HepG2 (cell line): Measurements from ENCODE around the gene P3H3. TPM values are rescaled to one million over a fixed set of nuclear protein-coding genes. Genes with fewer than 3 reads are reported as not detected.

Experiments
- ASH2L ChIP-seq: fragments of 300-600, 200-600 bp; sonication (generic); IDR thresholded peaks from 2 replicates; pipeline ENCODE4 v1.7.0; 2017; ENCODE audit warnings: low read depth, mild to moderate bottlenecking, moderate library complexity, mixed read lengths, low read length; ENCODE audit not compliant: insufficient read length
- CHD2 ChIP-seq: IDR thresholded peaks from 2 replicates; pipeline ENCODE4 v1.6.1; 2011; ENCODE audit warnings: low read depth, low read length, improper control_type of control experiment
- E2F1 ChIP-seq: sonication (generic); formaldehyde crosslinking; IDR thresholded peaks from 2 replicates; pipeline ENCODE4 v1.5.0; 2020; ENCODE audit warnings: missing genetic modification reagents
- FOSL2 ChIP-seq: sonication (generic); formaldehyde crosslinking; IDR thresholded peaks from 2 replicates; pipeline ENCODE4 v1.4.0; 2020; ENCODE audit warnings: missing genetic modification reagents
- GABPA ChIP-seq, 2 experiments: IDR thresholded peaks; 2 replicates each; pipeline ENCODE4 v1.6.1; 2011 to 2016; ENCODE audit warnings: low read depth in 2 of 2, low read length in 1 of 2, missing biosample characterization in 1 of 2, missing genetic modification characterization in 1 of 2
- HIVEP1 ChIP-seq: sonication (generic); formaldehyde crosslinking; IDR thresholded peaks from 2 replicates; pipeline ENCODE4 v1.4.0; 2020; ENCODE audit warnings: mild to moderate bottlenecking, missing genetic modification reagents
- HOXA5 ChIP-seq: sonication (generic); formaldehyde crosslinking; IDR thresholded peaks from 2 replicates; pipeline ENCODE4 v1.4.0; 2020; ENCODE audit warnings: missing genetic modification reagents
- IKZF1 ChIP-seq: fragments of 450-650 bp; IDR thresholded peaks from 2 replicates; pipeline ENCODE4 v1.7.1; 2016
- IRF9 ChIP-seq: sonication (generic); formaldehyde crosslinking; IDR thresholded peaks from 2 replicates; pipeline ENCODE4 v1.8.0; 2022; ENCODE audit warnings: missing genetic modification reagents, mild to moderate bottlenecking, borderline replicate concordance
- MAFG ChIP-seq: sonication (generic); formaldehyde crosslinking; IDR thresholded peaks from 2 replicates; pipeline ENCODE4 v1.5.1; 2020; ENCODE audit warnings: mild to moderate bottlenecking, missing genetic modification reagents
- MED13 ChIP-seq: sonication (generic); formaldehyde crosslinking; IDR thresholded peaks from 2 replicates; pipeline ENCODE4 v1.5.0; 2020; ENCODE audit warnings: missing genetic modification reagents
- MIXL1 ChIP-seq: IDR thresholded peaks from 2 replicates; pipeline ENCODE4 v1.6.1; 2016
- MTF2 ChIP-seq: sonication (generic); formaldehyde crosslinking; IDR thresholded peaks from 2 replicates; pipeline ENCODE4 v1.5.0; 2020; ENCODE audit warnings: missing genetic modification reagents, borderline replicate concordance
- PAF1 ChIP-seq: IDR thresholded peaks from 2 replicates; pipeline ENCODE4 v1.6.1; 2016; ENCODE audit warnings: missing genetic modification reagents, missing compliant biosample characterization
- POLR2AphosphoS5 ChIP-seq: IDR thresholded peaks from 2 replicates; pipeline ENCODE4 v1.6.1; 2012; ENCODE audit warnings: low read depth, low read length
- REXO4 ChIP-seq: sonication (generic); formaldehyde crosslinking; IDR thresholded peaks from 2 replicates; pipeline ENCODE4 v1.8.0; 2022; ENCODE audit warnings: missing genetic modification reagents, mild to moderate bottlenecking, borderline replicate concordance
- RXRB ChIP-seq: IDR thresholded peaks from 2 replicates; pipeline ENCODE4 v1.6.1; 2016; ENCODE audit warnings: borderline replicate concordance, missing genetic modification reagents, missing compliant biosample characterization
- SALL2 ChIP-seq: sonication (generic); formaldehyde crosslinking; IDR thresholded peaks from 2 replicates; pipeline ENCODE4 v1.8.1; 2023; ENCODE audit warnings: mild to moderate bottlenecking, missing genetic modification reagents, inconsistent platforms
- TOE1 ChIP-seq: sonication (generic); formaldehyde crosslinking; IDR thresholded peaks from 2 replicates; pipeline ENCODE4 v1.4.0; 2020; ENCODE audit warnings: mild to moderate bottlenecking, missing genetic modification reagents
- ZBTB3 ChIP-seq: sonication (generic); formaldehyde crosslinking; IDR thresholded peaks from 2 replicates; pipeline ENCODE4 v1.4.0; 2020; ENCODE audit warnings: low read depth, mild to moderate bottlenecking, moderate library complexity, missing genetic modification reagents, borderline replicate concordance
- ZBTB38 ChIP-seq: sonication (generic); formaldehyde crosslinking; IDR thresholded peaks from 2 replicates; pipeline ENCODE4 v1.5.1; 2020; ENCODE audit warnings: mild to moderate bottlenecking, missing genetic modification reagents
- ZFY ChIP-seq: sonication (generic); formaldehyde crosslinking; IDR thresholded peaks from 2 replicates; pipeline ENCODE4 v1.4.0; 2020; ENCODE audit warnings: missing genetic modification reagents
- ZNF264 ChIP-seq: sonication (generic); formaldehyde crosslinking; IDR thresholded peaks from 2 replicates; pipeline ENCODE4 v1.4.0; 2020; ENCODE audit warnings: missing genetic modification reagents
- ZNF3 ChIP-seq: IDR thresholded peaks from 2 replicates; pipeline ENCODE4 v1.7.0; 2017; ENCODE audit warnings: inconsistent platforms
- ZNF546 ChIP-seq: sonication (generic); formaldehyde crosslinking; conservative IDR thresholded peaks from 2 replicates; pipeline ENCODE4 v1.8.1; 2023; ENCODE audit warnings: mild to moderate bottlenecking, missing genetic modification reagents
- ZNF564 ChIP-seq: sonication (generic); formaldehyde crosslinking; IDR thresholded peaks from 2 replicates; pipeline ENCODE4 v1.8.1; 2023; ENCODE audit warnings: mild to moderate bottlenecking, missing genetic modification reagents
- ZNF709 ChIP-seq: sonication (generic); formaldehyde crosslinking; IDR thresholded peaks from 2 replicates; pipeline ENCODE4 v1.5.0; 2020; ENCODE audit warnings: mild to moderate bottlenecking, missing genetic modification reagents
- polyA plus RNA-seq, 8 experiments: library from polyadenylated mRNA; depleted of rRNA in 3 of 8; stranded (reverse) in 7 of 8; unstranded in 1 of 8; fragments of >200 nt; fragmentation: Illumina TruSeq in 4 of 8; extraction: Trizol in 4 of 8; gene quantifications; 2 replicates each; pipeline versions ENCODE4 v1.2.1 to v1.2.3, GENCODE V29; 2011 to 2016; ENCODE audit warnings: low read depth in 4 of 8, missing spikeins in 1 of 8, mixed read lengths in 1 of 8; ENCODE audit not compliant: insufficient read depth in 1 of 8
- total RNA-seq, 5 experiments: library from RNA; depleted of rRNA; stranded (reverse); fragments of >200 nt; fragmentation: Illumina TruSeq; extraction: Trizol; gene quantifications; 2 replicates each; pipeline ENCODE4 v1.2.3, GENCODE V29; 2016; ENCODE audit warnings: low read depth in 1 of 5
- TF ChIP-seq, protein P1 (sequence below): sonication (generic); formaldehyde crosslinking; IDR thresholded peaks from 2 replicates; pipeline ENCODE4 v1.9.0; 2021; ENCODE audit warnings: missing genetic modification reagents, mild to moderate bottlenecking, borderline replicate concordance
- TF ChIP-seq, protein P2 (sequence below): IDR thresholded peaks from 2 replicates; pipeline ENCODE4 v1.6.1; 2018; ENCODE audit warnings: missing genetic modification reagents

Gene P3H3
- total and polyA plus RNA-seq, 2 of the 13 experiments (the other 11 are each of a cell fraction or from before 2014, with no cell fraction given), result 20.1 to 20.5 TPM

DNA sequence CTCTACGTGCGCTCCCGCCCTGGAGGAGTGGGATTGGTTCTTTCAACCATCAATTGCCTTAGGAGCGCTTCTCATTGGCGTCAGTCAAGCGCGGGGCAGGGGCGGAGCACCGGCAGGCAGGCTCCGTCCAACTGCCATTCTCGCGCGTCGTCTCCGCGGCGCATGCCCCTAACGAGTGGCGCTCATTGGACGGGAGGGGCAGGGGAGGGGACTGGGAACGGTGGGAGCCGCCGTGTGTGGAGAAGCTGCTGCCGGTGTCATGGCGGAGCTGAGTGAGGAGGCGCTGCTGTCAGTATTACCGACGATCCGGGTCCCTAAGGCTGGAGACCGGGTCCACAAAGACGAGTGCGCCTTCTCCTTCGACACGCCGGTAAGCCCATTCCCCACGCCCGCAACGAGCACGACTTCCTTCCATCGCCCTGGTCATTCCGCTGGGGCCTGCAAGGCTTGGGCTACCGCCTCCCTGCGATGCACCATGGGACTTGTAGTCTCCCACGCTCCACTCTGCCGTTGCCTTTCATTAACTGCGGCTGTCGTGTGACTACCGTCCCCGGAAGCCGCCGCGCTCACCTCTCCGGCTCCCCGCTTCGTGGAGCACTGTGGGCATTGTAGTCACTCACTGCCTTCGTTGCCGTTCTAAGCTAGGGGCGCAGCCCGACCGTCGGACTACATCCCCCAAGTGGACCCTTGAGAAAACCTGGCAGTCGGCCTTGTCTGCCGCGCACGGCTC lies 23.9 kb downstream of the P3H3 start, which contains the start of gene USP5 (continued):
- TF ChIP-seq FOSL2 (CRISPR knock-in tag) (no peak; the same call in none of the 2 replicates), IKZF1 (no peak), POLR2AphosphoS5 (peak; percentile 66), GABPA (IDR thresholded peaks at IDR 0.05; ENCODE audit: low read depth, low read length) (peak; percentile 78), GABPA (CRISPR knock-in tag; IDR thresholded peaks at IDR 0.05; ENCODE audit: low read depth) (peak; percentile 94), MTF2 (CRISPR knock-in tag) (no peak; the same call in 1 of the 2 replicates), REXO4 (CRISPR knock-in tag) (no peak), SALL2 (CRISPR knock-in tag) (peak; percentile 91; the same call in 1 of the 2 replicates), PAF1 (CRISPR knock-in tag) (no peak), ZNF709 (CRISPR knock-in tag) (no peak), ZFY (CRISPR knock-in tag) (peak; percentile 99), MIXL1 (CRISPR knock-in tag) (no peak), ZBTB38 (peak; percentile 35; the same call in 1 of the 2 replicates), ZNF3 (CRISPR knock-in tag) (no peak), ZNF264 (CRISPR knock-in tag) (no peak), CHD2 (peak; percentile 62; the same call in 1 of the 2 replicates), HOXA5 (CRISPR knock-in tag) (no peak; the same call in 1 of the 2 replicates), RXRB (CRISPR knock-in tag) (peak; percentile 11; the same call in 1 of the 2 replicates), ASH2L (peak; percentile 66), ZNF546 (CRISPR knock-in tag) (no peak), E2F1 (CRISPR knock-in tag) (no peak; the same call in none of the 2 replicates), TOE1 (CRISPR knock-in tag) (no peak), MAFG (no peak), MED13 (CRISPR knock-in tag) (0 out of 2 replicates have a peak, but pooled peaks have one; percentile 33), HIVEP1 (no peak), ZBTB3 (CRISPR knock-in tag) (no peak), IRF9 (CRISPR knock-in tag) (peak; percentile 75; the same call in 1 of the 2 replicates), ZNF564 (CRISPR knock-in tag) (no peak)
- TF ChIP-seq, protein P1, sequence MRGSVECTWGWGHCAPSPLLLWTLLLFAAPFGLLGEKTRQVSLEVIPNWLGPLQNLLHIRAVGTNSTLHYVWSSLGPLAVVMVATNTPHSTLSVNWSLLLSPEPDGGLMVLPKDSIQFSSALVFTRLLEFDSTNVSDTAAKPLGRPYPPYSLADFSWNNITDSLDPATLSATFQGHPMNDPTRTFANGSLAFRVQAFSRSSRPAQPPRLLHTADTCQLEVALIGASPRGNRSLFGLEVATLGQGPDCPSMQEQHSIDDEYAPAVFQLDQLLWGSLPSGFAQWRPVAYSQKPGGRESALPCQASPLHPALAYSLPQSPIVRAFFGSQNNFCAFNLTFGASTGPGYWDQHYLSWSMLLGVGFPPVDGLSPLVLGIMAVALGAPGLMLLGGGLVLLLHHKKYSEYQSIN (CRISPR knock-in tag), result no peak
- TF ChIP-seq, protein P2, sequence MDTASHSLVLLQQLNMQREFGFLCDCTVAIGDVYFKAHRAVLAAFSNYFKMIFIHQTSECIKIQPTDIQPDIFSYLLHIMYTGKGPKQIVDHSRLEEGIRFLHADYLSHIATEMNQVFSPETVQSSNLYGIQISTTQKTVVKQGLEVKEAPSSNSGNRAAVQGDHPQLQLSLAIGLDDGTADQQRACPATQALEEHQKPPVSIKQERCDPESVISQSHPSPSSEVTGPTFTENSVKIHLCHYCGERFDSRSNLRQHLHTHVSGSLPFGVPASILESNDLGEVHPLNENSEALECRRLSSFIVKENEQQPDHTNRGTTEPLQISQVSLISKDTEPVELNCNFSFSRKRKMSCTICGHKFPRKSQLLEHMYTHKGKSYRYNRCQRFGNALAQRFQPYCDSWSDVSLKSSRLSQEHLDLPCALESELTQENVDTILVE (CRISPR knock-in tag), result no peak
